GM20000 (cell line): ENCODE measurements around the gene EID2.

Experiments used
- DNase-seq: peaks from one replicate; pipeline ENCODE4 v3.0.0; 2012; ENCODE audit warnings: low spot score
- TF ChIP-seq, protein P1 (sequence below): IDR thresholded peaks from 2 replicates; pipeline ENCODE4 v1.5.1; 2012; ENCODE audit warnings: mild to moderate bottlenecking, control low read depth; ENCODE audit errors: extremely low read depth, missing control alignments

EID2 gene, protein sequence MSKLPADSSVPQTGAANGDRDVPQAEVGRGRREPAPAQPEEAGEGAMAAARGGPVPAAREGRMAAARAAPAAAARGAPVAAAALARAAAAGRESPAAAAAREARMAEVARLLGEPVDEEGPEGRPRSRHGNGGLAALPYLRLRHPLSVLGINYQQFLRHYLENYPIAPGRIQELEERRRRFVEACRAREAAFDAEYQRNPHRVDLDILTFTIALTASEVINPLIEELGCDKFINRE

DNA sequence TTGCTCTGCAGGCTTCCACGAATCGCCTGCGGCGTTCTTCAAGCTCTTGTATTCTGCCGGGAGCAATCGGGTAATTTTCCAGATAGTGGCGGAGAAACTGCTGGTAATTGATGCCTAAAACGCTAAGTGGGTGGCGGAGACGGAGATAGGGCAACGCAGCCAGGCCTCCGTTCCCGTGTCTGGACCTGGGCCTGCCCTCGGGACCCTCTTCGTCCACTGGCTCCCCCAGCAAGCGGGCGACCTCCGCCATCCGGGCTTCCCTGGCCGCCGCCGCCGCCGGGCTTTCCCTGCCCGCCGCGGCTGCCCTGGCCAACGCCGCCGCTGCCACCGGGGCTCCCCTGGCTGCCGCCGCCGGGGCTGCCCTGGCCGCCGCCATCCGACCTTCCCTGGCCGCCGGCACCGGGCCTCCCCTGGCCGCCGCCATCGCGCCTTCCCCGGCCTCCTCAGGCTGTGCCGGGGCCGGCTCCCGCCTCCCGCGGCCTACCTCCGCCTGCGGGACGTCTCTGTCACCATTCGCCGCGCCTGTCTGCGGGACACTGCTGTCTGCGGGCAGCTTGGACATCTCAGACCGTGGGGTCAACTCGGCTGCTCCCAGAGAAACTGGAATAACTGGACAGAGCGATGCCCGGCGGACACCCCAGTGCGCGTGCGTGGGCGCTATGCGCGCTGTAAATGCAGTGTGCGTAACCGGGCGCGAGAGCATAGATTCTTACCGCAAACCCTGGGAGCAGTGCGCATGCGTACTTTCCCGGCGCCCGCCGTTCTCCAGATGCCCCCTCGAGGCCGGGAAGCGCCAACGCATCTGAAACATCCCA is at the start of gene EID2:
Gene EID2, minus strand, starts transcription at position 644 of the 815 bp plus-strand sequence. Its CDS starts 82 bp downstream, at position 562.
- DNase-seq, result peak; percentile 97
- TF ChIP-seq, protein P1, sequence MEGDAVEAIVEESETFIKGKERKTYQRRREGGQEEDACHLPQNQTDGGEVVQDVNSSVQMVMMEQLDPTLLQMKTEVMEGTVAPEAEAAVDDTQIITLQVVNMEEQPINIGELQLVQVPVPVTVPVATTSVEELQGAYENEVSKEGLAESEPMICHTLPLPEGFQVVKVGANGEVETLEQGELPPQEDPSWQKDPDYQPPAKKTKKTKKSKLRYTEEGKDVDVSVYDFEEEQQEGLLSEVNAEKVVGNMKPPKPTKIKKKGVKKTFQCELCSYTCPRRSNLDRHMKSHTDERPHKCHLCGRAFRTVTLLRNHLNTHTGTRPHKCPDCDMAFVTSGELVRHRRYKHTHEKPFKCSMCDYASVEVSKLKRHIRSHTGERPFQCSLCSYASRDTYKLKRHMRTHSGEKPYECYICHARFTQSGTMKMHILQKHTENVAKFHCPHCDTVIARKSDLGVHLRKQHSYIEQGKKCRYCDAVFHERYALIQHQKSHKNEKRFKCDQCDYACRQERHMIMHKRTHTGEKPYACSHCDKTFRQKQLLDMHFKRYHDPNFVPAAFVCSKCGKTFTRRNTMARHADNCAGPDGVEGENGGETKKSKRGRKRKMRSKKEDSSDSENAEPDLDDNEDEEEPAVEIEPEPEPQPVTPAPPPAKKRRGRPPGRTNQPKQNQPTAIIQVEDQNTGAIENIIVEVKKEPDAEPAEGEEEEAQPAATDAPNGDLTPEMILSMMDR, result peak; percentile 59

DNA sequence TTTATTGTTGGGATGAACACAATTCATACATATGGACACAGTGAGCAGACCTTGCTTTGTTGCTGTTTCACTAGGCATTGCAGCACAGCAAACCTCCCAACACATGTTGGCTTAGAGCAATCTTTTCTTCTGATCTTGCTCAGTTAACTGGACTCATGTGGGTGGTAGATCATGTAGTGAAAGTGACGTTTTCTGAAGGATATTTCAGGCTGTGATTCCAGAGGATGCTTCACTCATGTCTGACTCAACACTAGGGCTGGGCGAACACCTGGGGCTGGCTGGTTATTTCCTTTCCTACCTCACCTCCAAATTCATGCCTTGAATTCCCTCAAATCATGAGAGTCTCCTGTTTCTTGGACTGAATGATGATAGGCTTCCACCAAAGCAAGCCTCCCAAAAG is 48.1 kb upstream of the EID2 start:
- no peak for DNase-seq
- TF ChIP-seq, protein P1, result no peak

DNA sequence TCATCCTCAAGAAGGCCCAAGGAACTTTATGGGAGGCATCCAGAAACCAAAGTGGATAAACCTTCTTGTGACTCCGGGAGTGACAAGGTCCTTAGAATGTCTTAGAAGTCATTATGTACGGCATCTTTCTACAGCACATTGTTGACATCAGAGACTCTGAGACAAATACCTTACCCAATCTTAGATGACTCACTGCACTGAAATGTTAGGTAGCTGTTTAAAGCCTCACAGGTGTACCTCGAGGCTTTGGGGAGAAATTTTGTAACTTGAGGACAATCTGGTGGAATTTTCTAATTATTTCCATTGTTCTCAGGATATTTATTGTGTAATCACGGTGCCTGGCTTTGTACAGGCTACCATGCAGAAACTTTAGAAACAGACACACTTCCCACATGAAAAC is 47.5 kb upstream of the EID2 start:
- TF ChIP-seq, protein P1, result no peak

DNA sequence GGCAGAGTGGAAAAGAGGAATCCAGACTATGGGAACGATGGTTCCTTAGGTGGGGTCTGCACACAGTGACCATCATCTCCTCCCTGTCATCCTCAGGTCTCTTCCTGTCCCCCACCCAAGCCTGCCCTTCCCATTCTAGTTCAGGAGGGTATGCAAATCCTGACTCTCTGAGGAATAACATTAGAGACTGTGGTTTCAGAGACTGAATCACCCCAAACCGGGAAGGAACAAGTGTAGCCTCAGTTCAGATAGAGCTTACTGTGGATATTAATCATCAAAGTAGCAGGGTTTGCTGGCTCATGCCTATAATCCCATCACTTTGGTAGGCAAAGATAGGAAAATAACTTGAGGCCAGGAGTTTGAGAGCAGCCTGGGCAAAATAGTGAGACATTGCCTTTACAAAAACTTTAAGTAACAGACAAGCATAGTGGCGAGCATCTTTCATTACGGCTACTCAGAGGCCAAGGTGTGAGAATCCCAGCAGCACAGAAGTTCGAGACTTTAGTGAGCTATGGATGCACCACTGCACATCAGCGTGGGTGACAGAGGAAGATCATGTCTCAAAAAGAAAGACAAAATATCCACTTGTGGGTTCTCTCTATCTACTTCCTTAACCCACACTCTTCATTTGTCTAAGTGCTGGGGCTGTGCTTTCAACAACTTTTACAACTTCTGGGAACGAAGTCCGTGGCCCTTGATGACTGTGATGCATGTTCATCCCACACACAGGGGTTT is 43.1 kb upstream of the EID2 start:
- TF ChIP-seq, protein P1, result no peak
- peak; percentile 15 for DNase-seq

More for the DNA sequence above, 47.5 kb upstream of the EID2 start:
- DNase-seq, result no peak

DNA sequence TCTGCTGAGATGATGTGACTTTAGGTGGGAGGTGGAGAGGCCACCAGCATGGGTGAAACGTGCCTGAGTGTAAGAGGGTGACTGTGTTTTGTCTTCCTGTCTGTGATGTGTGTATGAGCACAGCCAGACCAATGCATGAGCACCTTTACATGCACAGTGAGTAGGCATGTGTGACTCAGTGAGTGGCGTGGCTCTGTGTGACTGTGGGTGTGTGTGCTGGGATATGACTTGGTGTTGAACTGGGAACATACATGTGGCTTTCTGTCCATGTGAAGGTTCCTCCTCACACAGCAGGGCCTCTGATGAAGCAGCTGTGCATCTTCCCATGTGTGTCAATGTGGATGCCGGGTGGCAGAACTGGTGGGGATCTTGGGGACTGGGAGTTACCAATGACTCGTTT is 42.5 kb upstream of the EID2 start:
- TF ChIP-seq, protein P1, result no peak
- DNase-seq, result no peak

DNA sequence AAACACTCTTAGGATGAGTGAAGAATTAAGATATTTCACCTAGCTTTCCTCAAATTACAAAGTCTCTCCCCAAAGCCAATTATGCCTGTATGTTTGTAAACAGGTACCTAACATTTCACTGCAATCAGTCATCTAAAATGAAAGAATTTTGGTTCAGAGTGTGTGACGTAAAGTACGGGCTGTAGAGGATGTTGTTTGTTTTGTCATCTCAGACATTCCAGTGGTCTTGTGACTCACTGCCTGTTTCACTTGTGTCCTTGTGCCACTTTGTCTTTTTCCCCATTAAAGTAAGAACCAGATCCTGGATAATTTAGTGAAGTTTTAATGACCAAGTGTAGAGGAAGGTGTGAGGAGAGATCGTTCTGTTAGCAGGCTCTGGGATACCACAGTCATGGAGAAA is 28.6 kb upstream of the EID2 start:
- TF ChIP-seq, protein P1, result no peak
- no peak for DNase-seq

DNA sequence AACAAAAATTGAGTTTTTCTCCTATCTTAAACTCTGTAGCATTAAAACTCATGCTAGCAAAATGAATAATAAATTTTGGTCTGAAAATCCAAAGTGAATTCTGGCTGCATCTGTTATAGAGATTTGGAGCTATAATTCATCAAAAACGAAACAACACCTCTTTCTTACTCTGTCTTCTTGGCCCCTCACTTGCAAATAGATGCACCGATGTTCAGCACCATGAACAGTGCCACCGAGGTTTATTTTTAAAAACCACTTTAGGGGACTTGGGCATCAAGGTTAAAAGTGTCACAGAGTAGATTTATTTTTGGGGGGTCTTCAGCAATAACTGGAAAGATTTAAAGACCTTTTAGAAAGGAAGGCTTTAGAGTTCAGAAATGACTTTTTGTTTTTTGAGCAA is 26.1 kb upstream of the EID2 start:
- TF ChIP-seq, protein P1, result no peak
- DNase-seq, result no peak
